ENCODE results near the gene AQP2. TPM values are rescaled to one million over a fixed set of nuclear protein-coding genes. Genes with fewer than 3 reads are reported as not detected.

Gene AQP2
- total RNA-seq, 1 donor from 2014 or later: not detected

DNA sequence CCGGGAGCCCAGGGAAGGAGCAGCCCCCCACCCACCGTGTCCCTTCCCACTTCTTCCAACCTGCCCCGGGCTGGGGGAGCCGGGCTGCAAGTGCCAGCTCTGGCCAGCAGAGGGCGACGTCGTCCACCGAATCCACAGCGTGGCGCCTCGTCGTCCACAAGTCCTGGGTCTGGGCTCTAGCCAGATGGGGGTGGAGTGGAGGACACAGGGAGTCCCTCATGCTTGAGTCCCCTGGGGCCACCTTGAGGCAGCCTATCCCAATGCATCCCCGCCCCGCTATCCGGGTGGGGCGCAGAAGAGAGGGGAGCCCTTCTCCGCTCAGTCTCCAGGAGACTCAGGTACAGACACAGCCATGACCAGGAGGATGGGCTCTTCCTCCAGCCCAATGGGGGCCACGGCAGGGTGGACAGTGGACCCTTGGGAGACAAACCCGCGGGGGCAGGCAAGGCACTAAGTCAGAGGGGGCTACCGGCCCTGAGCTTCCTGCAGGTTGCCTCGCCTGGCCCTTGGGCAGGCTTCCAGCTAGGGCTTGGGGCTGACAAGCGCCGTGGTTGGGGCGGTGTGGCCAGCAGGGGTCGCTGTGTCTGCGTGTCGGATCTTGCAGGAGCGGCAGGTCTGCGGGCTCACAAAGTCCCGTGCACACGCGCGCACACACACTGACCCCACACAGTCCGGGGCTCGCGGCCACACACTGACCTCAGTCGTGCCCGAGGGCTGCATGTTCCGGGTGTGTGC, 16.7 kb downstream of the AQP2 start:
- no peak for DNase-seq (ENCODE audit: low read depth)
- TF ChIP-seq, protein P1, sequence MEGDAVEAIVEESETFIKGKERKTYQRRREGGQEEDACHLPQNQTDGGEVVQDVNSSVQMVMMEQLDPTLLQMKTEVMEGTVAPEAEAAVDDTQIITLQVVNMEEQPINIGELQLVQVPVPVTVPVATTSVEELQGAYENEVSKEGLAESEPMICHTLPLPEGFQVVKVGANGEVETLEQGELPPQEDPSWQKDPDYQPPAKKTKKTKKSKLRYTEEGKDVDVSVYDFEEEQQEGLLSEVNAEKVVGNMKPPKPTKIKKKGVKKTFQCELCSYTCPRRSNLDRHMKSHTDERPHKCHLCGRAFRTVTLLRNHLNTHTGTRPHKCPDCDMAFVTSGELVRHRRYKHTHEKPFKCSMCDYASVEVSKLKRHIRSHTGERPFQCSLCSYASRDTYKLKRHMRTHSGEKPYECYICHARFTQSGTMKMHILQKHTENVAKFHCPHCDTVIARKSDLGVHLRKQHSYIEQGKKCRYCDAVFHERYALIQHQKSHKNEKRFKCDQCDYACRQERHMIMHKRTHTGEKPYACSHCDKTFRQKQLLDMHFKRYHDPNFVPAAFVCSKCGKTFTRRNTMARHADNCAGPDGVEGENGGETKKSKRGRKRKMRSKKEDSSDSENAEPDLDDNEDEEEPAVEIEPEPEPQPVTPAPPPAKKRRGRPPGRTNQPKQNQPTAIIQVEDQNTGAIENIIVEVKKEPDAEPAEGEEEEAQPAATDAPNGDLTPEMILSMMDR (IDR thresholded peaks at IDR 0.05; ENCODE audit: insufficient read depth, low read length, poor library complexity, severe bottlenecking): peak; percentile 97

DNA sequence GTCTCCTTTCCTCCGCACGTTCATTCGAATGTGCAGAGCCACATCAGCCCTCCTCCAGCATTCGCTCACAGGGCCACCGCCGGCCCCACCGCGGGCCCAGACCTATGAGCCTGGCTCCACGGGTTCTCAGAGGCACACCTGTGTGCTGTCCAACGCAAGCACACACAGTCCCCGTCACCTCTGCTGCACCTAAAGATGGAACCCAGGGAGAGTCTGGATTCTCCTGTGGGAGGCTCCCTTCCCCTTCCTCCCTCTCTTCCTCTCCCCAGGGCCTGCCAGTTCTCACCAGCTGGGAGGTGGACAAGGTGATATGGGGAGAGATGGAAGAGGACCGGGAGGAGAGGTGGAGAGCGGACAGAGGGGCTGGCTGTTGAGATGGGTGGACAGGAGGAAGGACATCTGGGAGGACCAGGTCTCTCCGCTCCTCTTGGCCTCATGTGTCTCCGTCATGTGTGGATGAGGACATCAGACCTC, 17.3 kb downstream of the AQP2 start:
- Histone ChIP-seq H3K36me3 (ENCODE audit: control insufficient read depth, insufficient read depth, low read length) (no peaks in the 10 kb centered on the region), H3K4me3 (ENCODE audit: low read depth, low read length) (no peak overlapping the region), H3K27me3 (ENCODE audit: control insufficient read depth, insufficient read depth, low read length) (peaks cover 49% of the 10 kb centered on the region)
- DNase-seq (ENCODE audit: low read depth): no peak
- TF ChIP-seq, protein P1 (IDR thresholded peaks at IDR 0.05; ENCODE audit: insufficient read depth, low read length, poor library complexity, severe bottlenecking): no peak

More for the DNA sequence above, 16.7 kb downstream of the AQP2 start:
- Histone ChIP-seq H3K36me3 (ENCODE audit: control insufficient read depth, insufficient read depth, low read length) (no peaks in the 10 kb centered on the region), H3K27me3 (ENCODE audit: control insufficient read depth, insufficient read depth, low read length) (peaks cover 45% of the 10 kb centered on the region), H3K4me3 (ENCODE audit: low read depth, low read length) (peak overlapping the region; percentile 9)

DNA sequence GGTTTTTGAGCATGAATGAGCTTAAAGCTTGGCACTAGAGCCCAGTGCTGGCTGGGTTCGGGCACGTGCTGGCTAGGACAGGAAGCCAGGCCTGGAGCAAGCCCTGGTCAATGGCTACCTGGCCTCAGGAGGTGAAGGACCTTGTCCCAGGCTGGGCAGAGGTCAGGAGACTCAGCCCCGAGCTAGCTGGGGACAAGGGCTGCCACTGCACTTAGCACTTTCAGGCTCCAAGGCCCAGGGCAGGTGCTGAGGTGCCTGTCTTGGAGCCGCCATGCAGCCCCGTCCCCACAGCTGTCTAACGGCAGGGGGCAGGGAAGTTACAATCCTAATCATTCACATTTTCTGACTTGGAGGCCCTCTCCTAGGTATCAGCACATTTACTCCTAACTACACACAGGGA, 17.9 kb downstream of the AQP2 start:
- no peaks in the 10 kb centered on the region for H3K36me3 ChIP-seq (ENCODE audit: control insufficient read depth, insufficient read depth, low read length)
- peaks cover 53% of the 10 kb centered on the region for H3K27me3 ChIP-seq (ENCODE audit: control insufficient read depth, insufficient read depth, low read length)

GRCh38 chr12:49969027-49969426, 18.5 kb downstream of the AQP2 start:
- Histone ChIP-seq H3K27me3 (ENCODE audit: control insufficient read depth, insufficient read depth, low read length) (peaks cover 53% of the 10 kb centered on the region), H3K36me3 (ENCODE audit: control insufficient read depth, insufficient read depth, low read length) (no peaks in the 10 kb centered on the region), H3K4me3 (ENCODE audit: low read depth, low read length) (no peak overlapping the region)
- DNase-seq (ENCODE audit: low read depth): no peak
- TF ChIP-seq, protein P1 (IDR thresholded peaks at IDR 0.05; ENCODE audit: insufficient read depth, low read length, poor library complexity, severe bottlenecking): no peak

More for the DNA sequence above, 17.9 kb downstream of the AQP2 start:
- H3K4me3 ChIP-seq (ENCODE audit: low read depth, low read length): no peak overlapping the region
- DNase-seq (ENCODE audit: low read depth): no peak
- TF ChIP-seq, protein P1 (IDR thresholded peaks at IDR 0.05; ENCODE audit: insufficient read depth, low read length, poor library complexity, severe bottlenecking): no peak

DNA sequence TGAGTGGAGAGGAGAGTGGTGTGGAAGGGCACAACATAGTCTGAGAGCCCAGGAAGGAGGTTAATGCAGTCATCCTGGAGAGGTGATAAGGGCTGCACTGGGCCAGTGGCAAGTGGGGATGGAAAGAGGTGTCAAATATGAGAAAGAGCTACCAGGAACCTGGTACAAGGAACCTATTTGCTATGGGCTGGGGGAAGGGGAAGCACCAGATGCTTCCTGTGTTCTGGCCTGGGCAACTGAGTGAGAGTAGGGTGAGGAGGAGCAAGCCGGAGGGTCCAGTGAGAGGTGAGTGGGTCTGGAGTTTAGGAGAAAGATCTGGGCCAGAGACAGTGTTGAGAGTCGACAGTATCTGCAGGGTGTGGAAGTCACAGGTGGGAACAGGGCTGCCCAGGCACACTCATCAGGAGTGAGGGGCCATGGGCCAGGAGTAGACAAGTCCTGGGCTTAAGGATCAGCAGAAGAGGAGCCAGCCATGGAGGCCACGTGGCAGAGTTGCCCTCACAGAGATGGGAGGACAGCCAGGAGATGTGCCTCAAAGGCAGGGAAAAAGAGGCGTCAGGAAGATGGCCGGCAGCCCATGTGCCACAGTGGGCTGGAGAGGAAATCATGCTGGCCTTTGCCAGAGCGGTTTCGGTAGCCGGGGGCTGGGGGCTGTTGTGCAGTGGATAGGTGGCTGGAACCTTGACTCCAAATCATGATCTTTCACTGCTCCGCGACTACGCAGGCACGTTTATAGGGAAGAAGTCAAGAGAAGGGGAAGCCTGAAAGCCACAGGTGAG, 19.3 kb downstream of the AQP2 start:
- TF ChIP-seq, protein P1 (IDR thresholded peaks at IDR 0.05; ENCODE audit: insufficient read depth, low read length, poor library complexity, severe bottlenecking): no peak
- H3K27me3 ChIP-seq (ENCODE audit: control insufficient read depth, insufficient read depth, low read length): peaks cover 46% of the 10 kb centered on the region
- no peak overlapping the region for H3K4me3 ChIP-seq (ENCODE audit: low read depth, low read length)
- DNase-seq (ENCODE audit: low read depth): no peak
- H3K36me3 ChIP-seq (ENCODE audit: control insufficient read depth, insufficient read depth, low read length): no peaks in the 10 kb centered on the region
